Neural cell (in vitro differentiated cells): ENCODE results near the gene GPC3.

Experiments used
- EP300 ChIP-seq: fragments of 450-650 bp; conservative IDR thresholded peaks from 2 replicates; pipeline ENCODE4 v1.6.1; 2014; ENCODE audit warnings: antibody characterized with exemption, mild to moderate bottlenecking, moderate library complexity; ENCODE audit not compliant: poor library complexity, severe bottlenecking
- EZH2 ChIP-seq: fragments of 200-600, 300-800 bp; shearing (Covaris generic), sonication (generic); IDR thresholded peaks from 2 replicates; pipeline ENCODE4 v1.6.1; 2014; ENCODE audit warnings: antibody characterized with exemption, low read length, borderline replicate concordance, mild to moderate bottlenecking; ENCODE audit not compliant: insufficient read depth, poor library complexity, severe bottlenecking
- MXI1 ChIP-seq: fragments of 450-650 bp; conservative IDR thresholded peaks from 2 replicates; pipeline ENCODE4 v1.6.1; 2014; ENCODE audit warnings: antibody characterized with exemption, mild to moderate bottlenecking; ENCODE audit not compliant: poor library complexity, severe bottlenecking
- POLR2AphosphoS5 ChIP-seq: IDR thresholded peaks from 2 replicates; pipeline ENCODE4 v1.6.1; 2012
- RAD21 ChIP-seq: fragments of 450-650 bp; conservative IDR thresholded peaks from 2 replicates; pipeline ENCODE4 v1.6.1; 2014; ENCODE audit warnings: antibody characterized with exemption, mild to moderate bottlenecking, moderate library complexity
- SMC3 ChIP-seq: fragments of 450-650 bp; conservative IDR thresholded peaks from 2 replicates; pipeline ENCODE4 v1.6.1; 2014; ENCODE audit warnings: antibody characterized with exemption, mild to moderate bottlenecking, moderate library complexity; ENCODE audit not compliant: poor library complexity
- TAF1 ChIP-seq: IDR thresholded peaks from 2 replicates; pipeline ENCODE4 v1.6.1; 2012; ENCODE audit warnings: low read depth
- TF ChIP-seq, protein P1 (sequence below): fragments of 450-650 bp; IDR thresholded peaks from 2 replicates; pipeline ENCODE4 v1.5.1; 2014; ENCODE audit warnings: antibody characterized with exemption, mild to moderate bottlenecking, moderate library complexity; ENCODE audit not compliant: poor library complexity, severe bottlenecking
- TF ChIP-seq, protein P2 (sequence below): IDR thresholded peaks from 2 replicates; pipeline ENCODE4 v1.6.1; 2012; ENCODE audit warnings: borderline replicate concordance

DNA sequence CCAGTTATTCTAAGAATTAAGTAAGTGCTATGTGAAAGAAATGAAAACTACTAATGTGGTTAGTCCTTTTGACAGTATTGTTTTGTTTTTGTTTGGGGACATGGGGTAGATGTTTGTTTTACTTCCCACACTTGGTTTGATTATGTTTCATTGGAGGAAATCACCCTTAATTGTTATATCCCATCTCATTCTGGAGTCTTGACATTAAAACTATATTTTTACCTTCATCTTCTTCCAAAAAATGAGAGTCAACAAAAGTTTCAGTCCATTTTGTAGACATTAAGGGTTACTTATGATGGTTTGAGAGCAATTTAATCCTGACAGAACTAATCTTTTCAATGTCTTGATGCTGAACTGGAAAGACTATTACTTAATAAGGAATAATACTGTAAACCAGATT, 108.7 kb downstream of the GPC3 start:
- TF ChIP-seq, protein P1, sequence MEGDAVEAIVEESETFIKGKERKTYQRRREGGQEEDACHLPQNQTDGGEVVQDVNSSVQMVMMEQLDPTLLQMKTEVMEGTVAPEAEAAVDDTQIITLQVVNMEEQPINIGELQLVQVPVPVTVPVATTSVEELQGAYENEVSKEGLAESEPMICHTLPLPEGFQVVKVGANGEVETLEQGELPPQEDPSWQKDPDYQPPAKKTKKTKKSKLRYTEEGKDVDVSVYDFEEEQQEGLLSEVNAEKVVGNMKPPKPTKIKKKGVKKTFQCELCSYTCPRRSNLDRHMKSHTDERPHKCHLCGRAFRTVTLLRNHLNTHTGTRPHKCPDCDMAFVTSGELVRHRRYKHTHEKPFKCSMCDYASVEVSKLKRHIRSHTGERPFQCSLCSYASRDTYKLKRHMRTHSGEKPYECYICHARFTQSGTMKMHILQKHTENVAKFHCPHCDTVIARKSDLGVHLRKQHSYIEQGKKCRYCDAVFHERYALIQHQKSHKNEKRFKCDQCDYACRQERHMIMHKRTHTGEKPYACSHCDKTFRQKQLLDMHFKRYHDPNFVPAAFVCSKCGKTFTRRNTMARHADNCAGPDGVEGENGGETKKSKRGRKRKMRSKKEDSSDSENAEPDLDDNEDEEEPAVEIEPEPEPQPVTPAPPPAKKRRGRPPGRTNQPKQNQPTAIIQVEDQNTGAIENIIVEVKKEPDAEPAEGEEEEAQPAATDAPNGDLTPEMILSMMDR, result no peak
- TF ChIP-seq, protein P2, sequence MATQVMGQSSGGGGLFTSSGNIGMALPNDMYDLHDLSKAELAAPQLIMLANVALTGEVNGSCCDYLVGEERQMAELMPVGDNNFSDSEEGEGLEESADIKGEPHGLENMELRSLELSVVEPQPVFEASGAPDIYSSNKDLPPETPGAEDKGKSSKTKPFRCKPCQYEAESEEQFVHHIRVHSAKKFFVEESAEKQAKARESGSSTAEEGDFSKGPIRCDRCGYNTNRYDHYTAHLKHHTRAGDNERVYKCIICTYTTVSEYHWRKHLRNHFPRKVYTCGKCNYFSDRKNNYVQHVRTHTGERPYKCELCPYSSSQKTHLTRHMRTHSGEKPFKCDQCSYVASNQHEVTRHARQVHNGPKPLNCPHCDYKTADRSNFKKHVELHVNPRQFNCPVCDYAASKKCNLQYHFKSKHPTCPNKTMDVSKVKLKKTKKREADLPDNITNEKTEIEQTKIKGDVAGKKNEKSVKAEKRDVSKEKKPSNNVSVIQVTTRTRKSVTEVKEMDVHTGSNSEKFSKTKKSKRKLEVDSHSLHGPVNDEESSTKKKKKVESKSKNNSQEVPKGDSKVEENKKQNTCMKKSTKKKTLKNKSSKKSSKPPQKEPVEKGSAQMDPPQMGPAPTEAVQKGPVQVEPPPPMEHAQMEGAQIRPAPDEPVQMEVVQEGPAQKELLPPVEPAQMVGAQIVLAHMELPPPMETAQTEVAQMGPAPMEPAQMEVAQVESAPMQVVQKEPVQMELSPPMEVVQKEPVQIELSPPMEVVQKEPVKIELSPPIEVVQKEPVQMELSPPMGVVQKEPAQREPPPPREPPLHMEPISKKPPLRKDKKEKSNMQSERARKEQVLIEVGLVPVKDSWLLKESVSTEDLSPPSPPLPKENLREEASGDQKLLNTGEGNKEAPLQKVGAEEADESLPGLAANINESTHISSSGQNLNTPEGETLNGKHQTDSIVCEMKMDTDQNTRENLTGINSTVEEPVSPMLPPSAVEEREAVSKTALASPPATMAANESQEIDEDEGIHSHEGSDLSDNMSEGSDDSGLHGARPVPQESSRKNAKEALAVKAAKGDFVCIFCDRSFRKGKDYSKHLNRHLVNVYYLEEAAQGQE, result no peak
- TF ChIP-seq EP300, result no peak
- no peak for TF ChIP-seq MXI1
- TF ChIP-seq POLR2AphosphoS5, result no peak
- no peak for TF ChIP-seq TAF1
- TF ChIP-seq EZH2, result no peak
- no peak for TF ChIP-seq SMC3
- no peak for TF ChIP-seq RAD21
